ENCODE measurements around the gene APBB2.

GRCh38 chr4:41103657-41104056 is 110.7 kb downstream of the APBB2 start:
- TF ChIP-seq, protein P1, sequence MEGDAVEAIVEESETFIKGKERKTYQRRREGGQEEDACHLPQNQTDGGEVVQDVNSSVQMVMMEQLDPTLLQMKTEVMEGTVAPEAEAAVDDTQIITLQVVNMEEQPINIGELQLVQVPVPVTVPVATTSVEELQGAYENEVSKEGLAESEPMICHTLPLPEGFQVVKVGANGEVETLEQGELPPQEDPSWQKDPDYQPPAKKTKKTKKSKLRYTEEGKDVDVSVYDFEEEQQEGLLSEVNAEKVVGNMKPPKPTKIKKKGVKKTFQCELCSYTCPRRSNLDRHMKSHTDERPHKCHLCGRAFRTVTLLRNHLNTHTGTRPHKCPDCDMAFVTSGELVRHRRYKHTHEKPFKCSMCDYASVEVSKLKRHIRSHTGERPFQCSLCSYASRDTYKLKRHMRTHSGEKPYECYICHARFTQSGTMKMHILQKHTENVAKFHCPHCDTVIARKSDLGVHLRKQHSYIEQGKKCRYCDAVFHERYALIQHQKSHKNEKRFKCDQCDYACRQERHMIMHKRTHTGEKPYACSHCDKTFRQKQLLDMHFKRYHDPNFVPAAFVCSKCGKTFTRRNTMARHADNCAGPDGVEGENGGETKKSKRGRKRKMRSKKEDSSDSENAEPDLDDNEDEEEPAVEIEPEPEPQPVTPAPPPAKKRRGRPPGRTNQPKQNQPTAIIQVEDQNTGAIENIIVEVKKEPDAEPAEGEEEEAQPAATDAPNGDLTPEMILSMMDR (IDR thresholded peaks at IDR 0.05; ENCODE audit: low read depth, low read length): no peak
- TF ChIP-seq POLR2A (IDR thresholded peaks at IDR 0.05; ENCODE audit: extremely low read depth, insufficient read length) (no peak), MYC (IDR thresholded peaks at IDR 0.05; ENCODE audit: low read depth, low read length) (no peak), MAX (IDR thresholded peaks at IDR 0.05; ENCODE audit: low read depth, low read length) (no peak)

Data from NB4 (cell line).